Astrocyte of the spinal cord (primary cell): Measurements from ENCODE around the gene ADGRF5.
"Not testable (repeated sequence)": the region's sequence is repeated elsewhere in the genome, so short reads cannot be mapped to it uniquely, and the experiment has no call there.

Experiments used
- DNase-seq: peaks from one replicate; pipeline ENCODE4 v3.0.0; 2011; ENCODE audit warnings: low read depth, low spot score
- H3K4me3 ChIP-seq: 2 replicates; pipeline ENCODE4 v1.5.1; 2011; ENCODE audit warnings: low read depth, mild to moderate bottlenecking, low read length, moderate library complexity
- in situ Hi-C: cut with HindIII; loops from 2 replicates; pipeline ENCODE4 v1.10.0; 2017; ENCODE audit warnings: low sequenced_read_pairs
- TF ChIP-seq, protein P1 (sequence below): IDR thresholded peaks from 2 replicates; pipeline ENCODE4 v1.5.1; 2012; ENCODE audit warnings: low read depth, mild to moderate bottlenecking, low read length, inconsistent platforms

ADGRF5 gene

GRCh38 chr6:46845126-46845525 lies 76.6 kb downstream of the ADGRF5 start:
- in situ Hi-C loops, result no loop called here
- no peak overlapping the region for H3K4me3 ChIP-seq
- DNase-seq, result no peak
- TF ChIP-seq, protein P1, sequence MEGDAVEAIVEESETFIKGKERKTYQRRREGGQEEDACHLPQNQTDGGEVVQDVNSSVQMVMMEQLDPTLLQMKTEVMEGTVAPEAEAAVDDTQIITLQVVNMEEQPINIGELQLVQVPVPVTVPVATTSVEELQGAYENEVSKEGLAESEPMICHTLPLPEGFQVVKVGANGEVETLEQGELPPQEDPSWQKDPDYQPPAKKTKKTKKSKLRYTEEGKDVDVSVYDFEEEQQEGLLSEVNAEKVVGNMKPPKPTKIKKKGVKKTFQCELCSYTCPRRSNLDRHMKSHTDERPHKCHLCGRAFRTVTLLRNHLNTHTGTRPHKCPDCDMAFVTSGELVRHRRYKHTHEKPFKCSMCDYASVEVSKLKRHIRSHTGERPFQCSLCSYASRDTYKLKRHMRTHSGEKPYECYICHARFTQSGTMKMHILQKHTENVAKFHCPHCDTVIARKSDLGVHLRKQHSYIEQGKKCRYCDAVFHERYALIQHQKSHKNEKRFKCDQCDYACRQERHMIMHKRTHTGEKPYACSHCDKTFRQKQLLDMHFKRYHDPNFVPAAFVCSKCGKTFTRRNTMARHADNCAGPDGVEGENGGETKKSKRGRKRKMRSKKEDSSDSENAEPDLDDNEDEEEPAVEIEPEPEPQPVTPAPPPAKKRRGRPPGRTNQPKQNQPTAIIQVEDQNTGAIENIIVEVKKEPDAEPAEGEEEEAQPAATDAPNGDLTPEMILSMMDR, result no peak

GRCh38 chr6:46842252-46842846 lies 79.4 kb downstream of the ADGRF5 start:
- H3K4me3 ChIP-seq, in situ Hi-C loops, DNase-seq: not testable (repeated sequence)

- H3K4me3 ChIP-seq, result no peak overlapping the region
- in situ Hi-C loops, result no loop called here
- TF ChIP-seq, protein P1, result no peak
- DNase-seq, result no peak
Observed at GRCh38 chr6:46838033-46838432, 83.7 kb downstream of the ADGRF5 start.

GRCh38 chr6:46834991-46835390 lies 86.7 kb downstream of the ADGRF5 start:
- in situ Hi-C loops, H3K4me3 ChIP-seq, DNase-seq: not testable (repeated sequence)

DNA sequence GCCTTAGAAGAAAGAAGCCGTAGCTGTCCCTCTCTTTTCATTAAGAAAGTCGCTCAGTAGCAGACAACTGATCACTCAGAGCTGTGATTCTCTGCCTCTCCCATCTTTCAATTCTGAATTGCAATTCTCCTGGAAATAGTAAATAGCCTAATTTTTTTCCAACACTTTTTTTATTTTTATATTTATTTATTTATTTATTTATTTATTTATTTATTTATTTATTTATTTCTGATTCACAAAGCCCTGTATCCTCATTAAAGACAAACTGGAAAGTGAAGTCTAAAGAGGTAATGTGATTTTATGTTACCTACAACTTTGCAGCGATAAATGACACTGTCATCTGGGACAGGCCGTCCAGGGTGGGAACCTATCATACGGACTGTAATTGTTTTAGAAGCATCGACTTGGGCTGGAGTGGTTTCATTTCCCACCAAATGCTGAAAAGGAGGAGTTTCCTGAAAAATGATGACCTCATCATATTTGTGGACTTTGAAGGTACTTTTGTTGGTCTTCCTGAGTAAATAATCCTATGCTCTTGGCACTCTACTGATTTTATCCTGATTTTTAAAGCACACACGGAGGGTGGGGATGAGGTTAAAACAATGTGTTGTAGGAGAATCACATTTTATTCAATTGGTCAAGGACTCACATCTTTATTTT lies 87.4 kb downstream of the ADGRF5 start:
- DNase-seq, H3K4me3 ChIP-seq, in situ Hi-C loops: not testable (repeated sequence)

GRCh38 chr6:46832816-46833215 lies 88.9 kb downstream of the ADGRF5 start:
- TF ChIP-seq, protein P1, result no peak
- in situ Hi-C loops, result no loop called here
- H3K4me3 ChIP-seq, result no peak overlapping the region
- no peak for DNase-seq

- H3K4me3 ChIP-seq, result no peak overlapping the region
- TF ChIP-seq, protein P1, result no peak
- DNase-seq, result no peak
- in situ Hi-C loops, result no loop called here
Observed at GRCh38 chr6:46828939-46829338, 92.8 kb downstream of the ADGRF5 start.

DNA sequence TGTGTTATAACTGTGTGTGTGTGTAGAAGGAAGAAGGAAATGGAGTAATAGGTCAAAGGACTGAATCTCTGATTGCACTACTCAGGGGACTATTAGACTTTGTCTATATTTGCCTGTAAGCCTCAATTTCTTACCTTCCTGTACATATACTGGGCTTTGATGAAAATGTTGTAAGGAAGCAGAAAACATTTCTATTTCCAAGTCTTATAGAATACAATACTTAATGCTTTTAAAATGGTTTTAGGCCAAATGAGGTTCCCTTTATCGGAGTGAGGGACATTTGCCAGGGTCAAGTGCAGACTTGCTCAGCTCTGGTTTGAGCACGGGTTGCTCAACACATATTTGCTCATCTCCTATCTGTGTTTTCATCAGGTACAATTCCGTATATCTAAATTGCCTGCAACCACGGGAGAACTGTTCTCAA lies 100.3 kb downstream of the ADGRF5 start:
- TF ChIP-seq, protein P1, result no peak
- in situ Hi-C loops, result no loop called here

More for the DNA sequence above, 100.3 kb downstream of the ADGRF5 start:
- no peak for DNase-seq
- H3K4me3 ChIP-seq, result no peak overlapping the region
